H1 (cell line): ENCODE results near the gene CLCNKB. TPM values are rescaled to one million over a fixed set of nuclear protein-coding genes. Genes with fewer than 3 reads are reported as not detected.

Source experiments
- CTCF ChIA-PET: fragments of 300-600 bp; sonication (Branson Sonifier 250); formaldehyde crosslinking; loops from one replicate; lab custom pipeline; 2021; ENCODE audit not compliant: partially characterized antibody; lab: Charles Lee
- POLR2A ChIA-PET: fragments of 300-600 bp; sonication (Branson Sonifier 250); formaldehyde crosslinking; loops from one replicate; lab custom pipeline; 2021; ENCODE audit warnings: inconsistent platforms; ENCODE audit not compliant: partially characterized antibody; lab: Charles Lee
- DNase-seq, 2 experiments: peaks; one replicate each; pipeline versions ENCODE4 v3.0.0 to v3.0.0-alpha.2; 2010 to 2022; ENCODE audit warnings: low spot score in 2 of 2, low read depth in 1 of 2, mixed read lengths in 1 of 2
- FAIRE-seq: peaks from 2 replicates; lab custom pipeline; 2011; peaks lifted over from hg19 to GRCh38; lab: Jason Lieb, UNC
- H2AFZ ChIP-seq: 2 replicates; pipeline ENCODE4 v1.8.1; 2012; ENCODE audit warnings: low read length, inconsistent platforms
- H2AK5ac ChIP-seq: 2 replicates; pipeline ENCODE4 v1.6.1; 2013; ENCODE audit warnings: low read depth, low read length
- H2BK120ac ChIP-seq: replicated peaks from 2 replicates; pipeline ENCODE3; 2013; ENCODE audit warnings: low read depth, low read length, inconsistent platforms
- H2BK12ac ChIP-seq: 2 replicates; pipeline ENCODE4 v1.6.1; 2013; ENCODE audit warnings: low read depth, low read length
- H2BK15ac ChIP-seq: 2 replicates; pipeline ENCODE4 v1.6.1; 2013; ENCODE audit warnings: low read length
- H2BK20ac ChIP-seq: 2 replicates; pipeline ENCODE4 v1.6.1; 2013; ENCODE audit warnings: low read length
- H2BK5ac ChIP-seq: 2 replicates; pipeline ENCODE4 v1.6.1; 2013; ENCODE audit warnings: low read depth, low read length
- H3K14ac ChIP-seq: 2 replicates; pipeline ENCODE4 v1.6.1; 2013; ENCODE audit warnings: inconsistent platforms; ENCODE audit not compliant: insufficient read length
- H3K18ac ChIP-seq: 2 replicates; pipeline ENCODE4 v1.6.1; 2013; ENCODE audit warnings: low read length; ENCODE audit errors: extremely low read depth
- H3K23ac ChIP-seq: 2 replicates; pipeline ENCODE4 v1.6.1; 2013; ENCODE audit warnings: inconsistent platforms; ENCODE audit not compliant: insufficient read length
- H3K23me2 ChIP-seq: 2 replicates; pipeline ENCODE4 v1.6.1; 2013; ENCODE audit warnings: low read depth, low read length
- H3K27ac ChIP-seq: 2 replicates; pipeline ENCODE4 v1.6.1; 2011; ENCODE audit warnings: low read depth, low read length, inconsistent platforms
- H3K27me3 ChIP-seq, 4 experiments: replicated peaks in 1 of 4; 1 replicate in 1 of 4; 2 replicates in 3 of 4; pipeline versions ENCODE4 v1.6.1 to v1.8.1; 2011 to 2013; ENCODE audit warnings: low read length in 3 of 4, mild to moderate bottlenecking in 3 of 4, inconsistent platforms in 2 of 4, mixed read lengths in 2 of 4, moderate library complexity in 1 of 4; ENCODE audit not compliant: control insufficient read depth in 3 of 4, insufficient read depth in 3 of 4; ENCODE audit errors: extremely low read depth in 1 of 4
- H3K36me3 ChIP-seq, 4 experiments: 2 replicates each; pipeline versions ENCODE4 v1.6.1 to v1.8.1; 2011 to 2013; ENCODE audit warnings: mild to moderate bottlenecking in 4 of 4, low read length in 3 of 4, moderate library complexity in 2 of 4, control low read depth in 1 of 4, inconsistent platforms in 1 of 4; ENCODE audit not compliant: insufficient read depth in 4 of 4, control insufficient read depth in 2 of 4
- H3K4ac ChIP-seq: replicated peaks from 2 replicates; pipeline ENCODE3; 2013; ENCODE audit warnings: low read length, low read depth, mixed read lengths, inconsistent platforms; ENCODE audit not compliant: insufficient read length
- H3K4me1 ChIP-seq, 4 experiments: replicated peaks in 1 of 4; 1 replicate in 1 of 4; 2 replicates in 3 of 4; pipeline versions ENCODE4 v1.6.1 to v1.8.1; 2011 to 2013; ENCODE audit warnings: low read length in 3 of 4, inconsistent platforms in 2 of 4, mixed read lengths in 1 of 4; ENCODE audit not compliant: insufficient read depth in 4 of 4, control insufficient read depth in 3 of 4
- H3K4me2 ChIP-seq, 2 experiments: 2 replicates each; pipeline versions ENCODE4 v1.6.1 to v1.8.1; 2011 to 2013; ENCODE audit warnings: low read depth in 2 of 2, low read length in 2 of 2, control low read depth in 1 of 2, inconsistent platforms in 1 of 2, mild to moderate bottlenecking in 1 of 2; ENCODE audit not compliant: insufficient read depth in 1 of 2
- H3K4me3 ChIP-seq, 4 experiments: fragments of 200-600, 300-600 bp in 1 of 4; sonication (generic), shearing (Covaris generic), sonication (Bioruptor Twin) in 1 of 4; 2 replicates each; pipeline versions ENCODE4 v1.5.1 to v1.8.1; 2011 to 2016; ENCODE audit warnings: low read length in 4 of 4, low read depth in 3 of 4, control low read depth in 2 of 4, inconsistent platforms in 2 of 4, mild to moderate bottlenecking in 2 of 4, mixed read lengths in 1 of 4, moderate library complexity in 1 of 4; ENCODE audit not compliant: insufficient read depth in 2 of 4; ENCODE audit errors: extremely low read depth in 1 of 4
- H3K56ac ChIP-seq: replicated peaks from 2 replicates; pipeline ENCODE3; 2013; ENCODE audit warnings: low read depth, mild to moderate bottlenecking, mixed read lengths, low read length, inconsistent platforms; ENCODE audit not compliant: insufficient read length
- H3K79me1 ChIP-seq: 2 replicates; pipeline ENCODE4 v1.6.1; 2013; ENCODE audit warnings: low read depth, low read length, control low read depth
- H3K79me2 ChIP-seq, 2 experiments: 2 replicates each; pipeline versions ENCODE4 v1.6.1 to v1.8.1; 2012 to 2013; ENCODE audit warnings: low read length in 2 of 2, mild to moderate bottlenecking in 2 of 2, inconsistent platforms in 1 of 2; ENCODE audit not compliant: insufficient read depth in 2 of 2, control insufficient read depth in 1 of 2
- H3K9ac ChIP-seq, 4 experiments: replicated peaks in 1 of 4; 1 replicate in 1 of 4; 2 replicates in 3 of 4; pipeline versions ENCODE4 v1.6.1 to v1.8.1; 2011 to 2013; ENCODE audit warnings: low read depth in 3 of 4, low read length in 3 of 4, control low read depth in 2 of 4, mild to moderate bottlenecking in 2 of 4, moderate library complexity in 2 of 4, inconsistent platforms in 1 of 4; ENCODE audit errors: extremely low read depth in 1 of 4
- H3K9me3 ChIP-seq, 2 experiments: 2 replicates each; pipeline versions ENCODE4 v1.6.1 to v1.8.1; 2012 to 2013; ENCODE audit warnings: mild to moderate bottlenecking in 2 of 2, moderate library complexity in 2 of 2, control low read depth in 1 of 2, inconsistent platforms in 1 of 2, low read depth in 1 of 2, low read length in 1 of 2, mixed read lengths in 1 of 2; ENCODE audit not compliant: insufficient read depth in 2 of 2
- H4K20me1 ChIP-seq, 2 experiments: replicated peaks in 1 of 2; 2 replicates each; pipeline versions ENCODE3 to v1.8.1; 2011 to 2013; ENCODE audit warnings: inconsistent platforms in 2 of 2, low read length in 2 of 2, mild to moderate bottlenecking in 1 of 2; ENCODE audit not compliant: insufficient read depth in 2 of 2, control insufficient read depth in 1 of 2
- H4K5ac ChIP-seq: 2 replicates; pipeline ENCODE4 v1.6.1; 2013; ENCODE audit warnings: low read length, low read depth, mixed read lengths, inconsistent platforms; ENCODE audit not compliant: insufficient read length
- H4K8ac ChIP-seq: 2 replicates; pipeline ENCODE4 v1.8.0; 2013; ENCODE audit warnings: mild to moderate bottlenecking, moderate library complexity, low read length, inconsistent platforms; ENCODE audit not compliant: insufficient read depth; ENCODE audit errors: extremely low read depth
- H4K91ac ChIP-seq: replicated peaks from 2 replicates; pipeline ENCODE3; 2013; ENCODE audit warnings: low read length, mixed read lengths, inconsistent platforms; ENCODE audit not compliant: insufficient read length
- BRCA1 ChIP-seq: IDR thresholded peaks from 2 replicates; pipeline ENCODE4 v1.6.1; 2012; ENCODE audit warnings: low read depth, low read length, improper control_type of control experiment
- CBX8 ChIP-seq: fragments of 300-800, 300-1000 bp; sonication (generic); IDR thresholded peaks from 2 replicates; pipeline ENCODE4 v1.7.1; 2016; ENCODE audit warnings: low read depth, low read length, borderline replicate concordance
- CEBPB ChIP-seq: IDR thresholded peaks from 2 replicates; pipeline ENCODE4 v1.6.1; 2012; ENCODE audit warnings: low read depth, low read length
- CREB1 ChIP-seq: IDR thresholded peaks from 2 replicates; pipeline ENCODE4 v1.6.1; 2012; ENCODE audit warnings: inconsistent platforms
- EP300 ChIP-seq, 2 experiments: IDR thresholded peaks; 1 replicate in 1 of 2; 2 replicates in 1 of 2; pipeline ENCODE4 v1.6.1; 2011 to 2012; ENCODE audit warnings: low read depth in 2 of 2, low read length in 2 of 2, mild to moderate bottlenecking in 2 of 2, borderline replicate concordance in 1 of 2, inconsistent platforms in 1 of 2, moderate library complexity in 1 of 2
- GABPA ChIP-seq: IDR thresholded peaks from 2 replicates; pipeline ENCODE4 v1.6.1; 2011; ENCODE audit warnings: mild to moderate bottlenecking, low read length, moderate library complexity, borderline replicate concordance; ENCODE audit not compliant: insufficient read depth
- HDAC6 ChIP-seq: IDR thresholded peaks from one replicate; pipeline ENCODE4 v1.7.1; 2012; ENCODE audit warnings: low read depth, mild to moderate bottlenecking, inconsistent platforms, low read length, moderate library complexity
- JUN ChIP-seq: IDR thresholded peaks from 2 replicates; pipeline ENCODE4 v1.6.1; 2011; ENCODE audit warnings: low read depth, mild to moderate bottlenecking, improper control_type of control experiment, low read length
- NRF1 ChIP-seq: IDR thresholded peaks from 2 replicates; pipeline ENCODE4 v1.6.1; 2011; ENCODE audit warnings: mild to moderate bottlenecking, low read depth, low read length, improper control_type of control experiment
- POU5F1 ChIP-seq: IDR thresholded peaks from 2 replicates; pipeline ENCODE4 v1.6.1; 2011; ENCODE audit warnings: low read depth, mild to moderate bottlenecking, low read length, moderate library complexity
- RBBP5 ChIP-seq: IDR thresholded peaks from 2 replicates; pipeline ENCODE4 v1.7.1; 2012; ENCODE audit warnings: low read depth, mild to moderate bottlenecking, inconsistent platforms, low read length, moderate library complexity, borderline replicate concordance
- ZNF274 ChIP-seq: IDR thresholded peaks from 2 replicates; pipeline ENCODE4 v1.7.0; 2012; ENCODE audit warnings: low read length, borderline replicate concordance; ENCODE audit errors: extremely low read depth
- WGBS, 2 experiments: shearing (Covaris generic) in 1 of 2; methylation state at CpG; one replicate each; pipeline versions ENCODE4 v1.1.6 to v1.1.7; 2013 to 2015; ENCODE audit warnings: low lambda C conversion rate in 2 of 2, mixed read lengths in 2 of 2, inconsistent platforms in 1 of 2, low coverage in 1 of 2, missing lambda C conversion rate in 1 of 2; ENCODE audit not compliant: insufficient replicate concordance in 2 of 2, insufficient coverage in 1 of 2, insufficient read length in 1 of 2; ENCODE audit errors: extremely low coverage in 1 of 2, missing lambda C conversion rate in 1 of 2; 5-methylcytosine and 5-hydroxymethylcytosine counted together
- polyA plus RNA-seq, 7 experiments: library from polyadenylated mRNA; depleted of rRNA in 3 of 7; stranded (reverse) in 5 of 7; unstranded in 2 of 7; fragments of >200 nt in 5 of 7; fragments of 200-250 nt in 2 of 7; gene quantifications; 1 replicate in 5 of 7; 2 replicates in 1 of 7; 4 replicates in 1 of 7; pipeline versions ENCODE4 v1.2.1 to v1.2.3, GENCODE V29; 2011 to 2013; ENCODE audit warnings: missing spikeins in 2 of 7, mixed read lengths in 2 of 7
- total RNA-seq: library from RNA; stranded (reverse); fragmentation: NEBNext Ultra II Directional; extraction: Animal tissue kit (Norgen Biotek cat#: 25700); gene quantifications from 2 replicates; pipeline ENCODE4 v1.2.1, GENCODE V29; 2021
- TF ChIP-seq, protein P1 (sequence below): IDR thresholded peaks from 2 replicates; pipeline ENCODE4 v1.6.1; 2011; ENCODE audit warnings: low read depth, mild to moderate bottlenecking, low read length; ENCODE audit not compliant: insufficient read depth

Gene CLCNKB
- total and polyA plus RNA-seq, 2 of the 8 experiments (the other 6 are each of a cell fraction or from before 2014, with no cell fraction given) = 1.2 to 3.5 TPM

DNA sequence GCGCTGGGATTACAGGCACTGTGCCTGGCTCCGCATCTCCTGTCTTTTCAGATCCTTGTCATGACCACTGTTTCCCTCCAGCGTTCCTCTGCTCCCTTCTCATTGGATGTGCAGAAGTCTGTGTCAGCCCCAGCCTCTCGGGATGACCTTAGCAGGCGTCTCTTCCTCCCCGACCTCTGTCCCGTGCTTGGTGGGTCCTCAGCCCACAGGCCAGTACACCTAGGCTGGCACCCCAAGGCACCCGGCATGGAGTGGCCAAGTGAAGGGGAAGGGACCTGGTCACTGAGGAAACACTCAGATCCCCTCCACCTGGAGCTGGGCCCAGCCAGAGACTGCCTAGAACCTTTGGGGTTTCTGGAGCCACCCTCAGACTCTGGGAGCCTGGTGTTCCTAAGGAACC lies 2.4 kb upstream of the CLCNKB start:
- ChIA-PET CTCF (interaction anchor here (1.0 to 3.0 kb wide), 6 partner anchors 9 to 261 kb away, joined by 3 to 13 read pairs (median 7); partner anchors contain the start of gene HSPB7), POLR2A (no interaction called here)
- no peak overlapping the region for H3K4me2 ChIP-seq
- no peak overlapping the region for H3K14ac ChIP-seq
- H3K27ac ChIP-seq = no peak overlapping the region
- H3K79me2 ChIP-seq = no peaks in the 10 kb centered on the region
- H3K4me3 ChIP-seq = no peak overlapping the region
- no peaks in the 10 kb centered on the region for H3K27me3 ChIP-seq
- H2AFZ ChIP-seq = no peak overlapping the region
- H2BK20ac ChIP-seq = no peak overlapping the region
- no peaks in the 10 kb centered on the region for H3K9me3 ChIP-seq
- TF ChIP-seq EP300 (IDR thresholded peaks at IDR 0.05; ENCODE audit: borderline replicate concordance in 1 of 2, low read depth in 2 of 2, low read length in 2 of 2) (no peak), CREB1 (no peak), JUN (no peak), CEBPB (no peak), GABPA (no peak), CBX8 (no peak), BRCA1 (no peak), NRF1 (no peak), ZNF274 (no peak), POU5F1 (no peak), HDAC6 (no peak), RBBP5 (no peak)
- TF ChIP-seq, protein P1, sequence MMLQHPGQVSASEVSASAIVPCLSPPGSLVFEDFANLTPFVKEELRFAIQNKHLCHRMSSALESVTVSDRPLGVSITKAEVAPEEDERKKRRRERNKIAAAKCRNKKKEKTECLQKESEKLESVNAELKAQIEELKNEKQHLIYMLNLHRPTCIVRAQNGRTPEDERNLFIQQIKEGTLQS = no peak
- 70% methylated on average over 8 of the region's 8 CpGs; no CpG with 5 or more reads in 1 of the 2 experiments for WGBS, 2 experiments
- no peak overlapping the region for H3K56ac ChIP-seq
- H3K9ac ChIP-seq = no peak overlapping the region
- no peak overlapping the region for H4K5ac ChIP-seq
- no peak overlapping the region for H4K91ac ChIP-seq
- no peak overlapping the region for H3K4ac ChIP-seq
- H2BK120ac ChIP-seq = no peak overlapping the region
- H2AK5ac ChIP-seq = no peak overlapping the region
- H2BK12ac ChIP-seq = no peak overlapping the region
- H4K20me1 ChIP-seq = no peaks in the 10 kb centered on the region
- no peak overlapping the region for H2BK5ac ChIP-seq
- H4K8ac ChIP-seq = no peak overlapping the region; the same call in 1 of the 2 replicates
- H3K23ac ChIP-seq = no peak overlapping the region
- H2BK15ac ChIP-seq = no peak overlapping the region
- H3K18ac ChIP-seq = no peak overlapping the region
- H3K4me1 ChIP-seq = no peaks in the 10 kb centered on the region
- no peak for DNase-seq
- H3K79me1 ChIP-seq = no peaks in the 10 kb centered on the region
- no peaks in the 10 kb centered on the region; the same call in 1 of the 2 replicates for H3K23me2 ChIP-seq
- no peaks in the 10 kb centered on the region for H3K36me3 ChIP-seq
- FAIRE-seq = no peak
